Chondrocyte (in vitro differentiated cells): Measurements from ENCODE around the gene MRPL48. TPM values are rescaled to one million over a fixed set of nuclear protein-coding genes. Genes with fewer than 3 reads are reported as not detected.
A peak's percentile ranks its signal among the peaks of the same experiment; 100 is the strongest.

Experiments used
- DNase-seq: peaks from one replicate; pipeline ENCODE4 v3.0.0; 2021; ENCODE audit warnings: mixed read lengths, low spot score
- H3K27ac Mint-ChIP-seq: one replicate; pipeline ENCODE4 v1.8.0; 2021; ENCODE audit warnings: mild to moderate bottlenecking, moderate library complexity, mixed read lengths; ENCODE audit not compliant: unreplicated experiment
- H3K27me3 Mint-ChIP-seq: 2 replicates; pipeline ENCODE4 v1.8.0; 2021; ENCODE audit warnings: low read depth, mixed read lengths
- H3K36me3 Mint-ChIP-seq: 2 replicates; pipeline ENCODE4 v1.8.0; 2021; ENCODE audit warnings: low read depth, mixed read lengths
- H3K4me1 Mint-ChIP-seq: 2 replicates; pipeline ENCODE4 v1.8.0; 2021; ENCODE audit warnings: low read depth, mild to moderate bottlenecking, mixed read lengths
- H3K4me3 Mint-ChIP-seq: one replicate; pipeline ENCODE4 v1.8.0; 2021; ENCODE audit warnings: mild to moderate bottlenecking, moderate library complexity, mixed read lengths; ENCODE audit not compliant: unreplicated experiment
- H3K9me3 Mint-ChIP-seq: 2 replicates; pipeline ENCODE4 v1.8.0; 2021; ENCODE audit warnings: low read depth, mixed read lengths
- total RNA-seq: library from RNA; stranded (reverse); gene quantifications from 3 replicates; pipeline ENCODE4 v1.2.1, GENCODE V29; 2021
- TF ChIP-seq, protein P1 (sequence below): fragments of 200-600 bp; sonication (generic); IDR thresholded peaks from 2 replicates; pipeline ENCODE4 v1.5.0; 2021; ENCODE audit warnings: antibody characterized with exemption, mild to moderate bottlenecking, moderate library complexity

MRPL48 gene
- total RNA-seq, 1 donor from 2014 or later = 25.8 TPM

DNA sequence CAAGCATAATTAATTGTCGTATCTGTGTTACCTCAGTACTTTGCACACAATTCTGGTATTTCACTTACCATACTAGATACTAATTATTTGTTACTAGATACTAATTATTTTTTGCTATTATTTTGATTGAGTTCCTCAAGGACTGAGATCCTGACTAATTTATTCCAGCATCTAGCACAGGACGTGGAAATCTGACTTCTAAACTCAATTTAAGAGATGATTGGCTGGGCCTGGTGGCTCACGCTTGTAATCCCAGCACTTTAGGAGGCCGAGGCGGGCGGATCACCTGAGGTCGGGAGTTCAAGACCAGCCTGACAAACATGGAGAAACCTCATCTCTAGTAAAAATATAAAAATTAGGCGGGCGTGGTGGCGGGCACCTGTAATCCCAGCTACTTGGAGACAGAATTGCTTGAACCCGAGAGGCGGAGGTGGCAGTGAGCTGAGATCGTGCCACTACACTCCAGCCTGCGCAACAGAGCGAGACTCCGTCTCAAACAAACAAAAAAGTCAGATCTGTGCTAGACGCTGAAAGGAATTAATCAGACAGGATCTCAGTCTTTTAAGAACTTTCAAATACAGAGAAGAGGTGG lies 527 bp upstream of the MRPL48 start:
- no peak for DNase-seq
- peaks cover 22% of the 10 kb centered on the region for H3K4me1 Mint-ChIP-seq
- TF ChIP-seq, protein P1, sequence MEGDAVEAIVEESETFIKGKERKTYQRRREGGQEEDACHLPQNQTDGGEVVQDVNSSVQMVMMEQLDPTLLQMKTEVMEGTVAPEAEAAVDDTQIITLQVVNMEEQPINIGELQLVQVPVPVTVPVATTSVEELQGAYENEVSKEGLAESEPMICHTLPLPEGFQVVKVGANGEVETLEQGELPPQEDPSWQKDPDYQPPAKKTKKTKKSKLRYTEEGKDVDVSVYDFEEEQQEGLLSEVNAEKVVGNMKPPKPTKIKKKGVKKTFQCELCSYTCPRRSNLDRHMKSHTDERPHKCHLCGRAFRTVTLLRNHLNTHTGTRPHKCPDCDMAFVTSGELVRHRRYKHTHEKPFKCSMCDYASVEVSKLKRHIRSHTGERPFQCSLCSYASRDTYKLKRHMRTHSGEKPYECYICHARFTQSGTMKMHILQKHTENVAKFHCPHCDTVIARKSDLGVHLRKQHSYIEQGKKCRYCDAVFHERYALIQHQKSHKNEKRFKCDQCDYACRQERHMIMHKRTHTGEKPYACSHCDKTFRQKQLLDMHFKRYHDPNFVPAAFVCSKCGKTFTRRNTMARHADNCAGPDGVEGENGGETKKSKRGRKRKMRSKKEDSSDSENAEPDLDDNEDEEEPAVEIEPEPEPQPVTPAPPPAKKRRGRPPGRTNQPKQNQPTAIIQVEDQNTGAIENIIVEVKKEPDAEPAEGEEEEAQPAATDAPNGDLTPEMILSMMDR = no peak

DNA sequence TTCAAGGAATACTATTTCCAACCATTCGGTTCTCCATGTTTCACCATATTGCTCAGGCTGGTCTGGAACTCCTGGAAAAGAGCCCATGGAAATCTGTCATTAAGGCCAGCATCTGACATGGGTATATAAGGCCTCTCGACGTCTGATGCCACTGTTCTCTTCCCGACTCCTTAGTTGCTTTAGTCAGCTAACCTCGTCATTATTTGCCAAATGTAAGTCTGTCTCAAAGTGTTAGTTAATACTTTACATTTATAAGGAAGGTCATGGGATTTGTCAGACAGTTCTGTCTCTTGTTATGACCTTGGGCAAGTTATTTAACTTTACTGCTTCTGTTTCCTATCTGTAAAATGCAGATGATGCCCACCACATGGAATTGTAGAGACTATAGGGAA lies 1.6 kb downstream of the MRPL48 start:
- TF ChIP-seq, protein P1 = no peak
- H3K9me3 Mint-ChIP-seq = no peaks in the 10 kb centered on the region
- H3K4me3 Mint-ChIP-seq = peak overlapping the region; percentile 97
- no peak overlapping the region for H3K27ac Mint-ChIP-seq
- DNase-seq = no peak
- no peaks in the 10 kb centered on the region for H3K27me3 Mint-ChIP-seq
- peaks cover 20% of the 10 kb centered on the region for H3K4me1 Mint-ChIP-seq
- H3K36me3 Mint-ChIP-seq = no peaks in the 10 kb centered on the region

More for the DNA sequence above, 527 bp upstream of the MRPL48 start:
- Mint-ChIP-seq H3K27me3 (no peaks in the 10 kb centered on the region), H3K36me3 (no peaks in the 10 kb centered on the region), H3K9me3 (no peaks in the 10 kb centered on the region), H3K4me3 (peak overlapping the region; percentile 97), H3K27ac (peak overlapping the region; percentile 97)

DNA sequence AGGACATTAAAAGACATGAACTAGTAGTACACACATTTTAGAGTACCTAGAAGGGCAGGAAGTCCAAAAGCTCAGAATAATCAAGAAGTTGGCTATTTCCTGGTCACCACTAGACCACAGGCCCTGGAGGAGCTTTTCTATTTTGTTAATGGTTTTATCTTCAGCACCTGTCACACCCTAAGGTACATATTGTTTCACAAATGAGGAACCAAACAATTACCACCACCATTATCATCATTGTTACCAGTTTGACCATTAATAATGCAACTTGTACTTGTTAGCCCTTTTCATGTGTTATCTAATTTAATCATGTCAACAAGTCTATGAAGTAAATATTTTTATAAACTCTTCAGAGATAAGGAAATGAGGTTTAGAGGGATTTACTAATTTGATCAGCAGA lies 4.9 kb downstream of the MRPL48 start:
- TF ChIP-seq, protein P1 = no peak
- Mint-ChIP-seq H3K4me1 (peaks cover 14% of the 10 kb centered on the region), H3K4me3 (no peak overlapping the region), H3K36me3 (no peaks in the 10 kb centered on the region), H3K9me3 (no peaks in the 10 kb centered on the region), H3K27ac (no peak overlapping the region), H3K27me3 (no peaks in the 10 kb centered on the region)
- DNase-seq = no peak

DNA sequence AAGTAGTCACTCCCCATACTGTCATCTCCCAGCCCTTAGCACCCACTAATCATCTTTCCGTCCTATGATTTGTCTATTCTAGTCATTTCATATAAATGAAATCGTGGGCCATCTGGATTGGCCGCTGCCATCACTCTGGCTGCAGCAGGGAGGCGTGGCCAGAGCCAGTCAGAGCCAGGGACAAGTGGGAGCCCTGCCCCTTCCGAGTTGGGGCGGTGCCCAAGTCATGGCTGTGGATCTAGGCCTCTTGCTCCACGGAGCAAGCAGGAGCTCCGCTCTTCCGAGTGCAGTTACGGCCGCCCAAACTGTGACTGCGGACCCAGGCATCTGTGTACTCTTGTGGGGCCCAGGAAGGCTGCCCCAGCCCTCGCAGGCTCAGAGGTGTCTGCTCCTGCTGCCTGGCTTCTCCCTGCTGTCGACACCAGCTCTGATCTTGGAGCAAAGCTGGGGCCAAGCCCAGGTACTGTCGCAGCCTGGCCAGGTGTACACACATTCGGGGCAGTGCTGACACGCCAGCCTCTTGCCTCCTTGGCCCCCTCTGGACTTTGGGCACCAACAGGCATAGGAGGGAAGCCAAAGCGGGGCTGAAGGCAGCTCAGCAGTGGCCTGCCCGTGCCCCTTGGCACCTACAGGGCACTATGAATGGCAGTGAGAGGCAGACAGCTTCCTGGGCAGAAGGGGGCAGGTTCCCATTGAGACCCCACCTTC lies 8.4 kb downstream of the MRPL48 start:
- H3K4me1 Mint-ChIP-seq = peaks cover 5% of the 10 kb centered on the region
- H3K4me3 Mint-ChIP-seq = no peak overlapping the region
- H3K9me3 Mint-ChIP-seq = no peaks in the 10 kb centered on the region
- no peaks in the 10 kb centered on the region for H3K36me3 Mint-ChIP-seq
- no peak for DNase-seq
- H3K27ac Mint-ChIP-seq = no peak overlapping the region
- H3K27me3 Mint-ChIP-seq = no peaks in the 10 kb centered on the region
- TF ChIP-seq, protein P1 = no peak

DNA sequence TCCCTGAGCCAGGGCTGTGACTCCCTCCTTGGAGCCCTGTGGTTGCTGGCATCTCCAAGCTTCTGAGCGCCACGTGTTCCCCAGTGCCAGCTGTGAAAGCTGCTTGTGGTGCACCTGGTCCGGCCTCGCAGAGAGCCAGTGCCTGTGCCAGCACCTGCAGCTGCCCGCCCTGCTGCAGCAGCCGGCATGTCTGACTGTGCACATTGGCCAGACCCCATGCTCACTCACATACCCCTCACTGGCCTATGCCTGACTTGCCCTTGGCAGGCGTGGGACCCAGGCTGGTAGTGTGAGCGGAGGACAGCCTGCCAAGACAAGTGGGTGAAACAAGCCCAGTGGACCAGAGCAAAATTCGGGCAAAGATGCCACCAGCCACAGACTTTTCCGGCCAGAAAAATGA lies 9.8 kb downstream of the MRPL48 start:
- Mint-ChIP-seq H3K27ac (no peak overlapping the region), H3K36me3 (no peaks in the 10 kb centered on the region), H3K27me3 (no peaks in the 10 kb centered on the region), H3K4me1 (peaks cover 5% of the 10 kb centered on the region), H3K9me3 (no peaks in the 10 kb centered on the region), H3K4me3 (no peak overlapping the region)
- TF ChIP-seq, protein P1 = no peak
- DNase-seq = no peak
